ENCODE measurements around the gene PRELP.

PRELP gene

DNA sequence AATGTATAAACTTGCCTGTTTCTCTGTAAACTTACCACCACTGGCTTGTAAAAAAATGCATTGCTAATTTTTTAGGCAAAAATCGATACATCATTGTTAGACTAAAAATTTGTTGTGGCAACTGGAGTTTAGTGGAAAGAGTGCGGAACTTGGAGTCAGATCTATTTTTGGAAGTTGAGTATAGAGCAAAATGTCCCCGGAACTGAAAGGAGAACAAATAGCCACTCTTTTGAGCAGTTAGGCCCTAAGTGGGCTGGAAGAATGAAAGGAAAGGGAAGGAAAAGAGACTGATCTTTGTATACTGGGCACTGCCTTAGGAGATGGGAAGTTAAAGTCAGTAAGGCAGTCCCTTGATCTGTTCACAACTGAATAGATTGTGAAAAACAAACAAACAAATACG, 48.5 kb downstream of the PRELP start:
- DNase-seq (ENCODE audit: low spot score): peak; percentile 39

DNA sequence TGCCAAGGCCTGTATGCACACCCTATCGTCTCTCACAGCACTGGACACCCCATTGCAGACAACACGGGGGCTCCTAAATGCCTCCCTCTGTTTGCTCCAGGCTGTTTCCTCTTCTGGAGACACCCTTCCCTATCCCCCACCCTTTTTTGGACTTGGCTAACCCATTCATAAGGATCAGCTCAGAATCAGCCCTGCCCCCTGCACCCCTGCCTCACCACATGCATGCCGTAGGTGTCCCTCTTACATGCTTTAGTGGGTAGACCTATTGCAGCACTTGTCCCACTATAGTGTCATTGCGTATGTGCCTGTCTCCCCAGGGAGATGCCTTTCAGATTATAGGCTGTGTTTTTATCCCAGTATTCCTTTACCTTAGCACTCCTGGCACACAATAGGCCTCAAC, 49.2 kb downstream of the PRELP start:
- DNase-seq (ENCODE audit: low spot score): no peak

DNA sequence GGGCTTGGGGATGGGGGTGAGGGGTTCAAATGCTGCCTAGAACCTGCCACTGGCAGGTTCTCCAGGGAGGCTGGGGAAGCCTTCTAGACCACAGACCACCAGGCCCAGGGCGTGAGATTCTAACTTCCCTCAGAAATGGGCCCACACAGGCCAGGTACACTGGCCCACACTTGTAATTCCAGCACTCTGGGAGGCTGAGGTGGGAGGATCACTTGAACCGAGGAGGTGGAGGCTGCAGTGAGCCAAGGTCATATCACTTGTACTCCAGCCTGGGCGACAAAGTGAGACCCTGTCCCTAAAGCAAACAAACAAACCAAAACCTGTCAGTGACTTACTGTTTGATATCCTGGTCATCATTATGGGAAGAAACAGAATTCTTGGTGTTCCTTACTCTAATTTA, 50.1 kb downstream of the PRELP start:
- DNase-seq (ENCODE audit: low spot score): no peak

DNA sequence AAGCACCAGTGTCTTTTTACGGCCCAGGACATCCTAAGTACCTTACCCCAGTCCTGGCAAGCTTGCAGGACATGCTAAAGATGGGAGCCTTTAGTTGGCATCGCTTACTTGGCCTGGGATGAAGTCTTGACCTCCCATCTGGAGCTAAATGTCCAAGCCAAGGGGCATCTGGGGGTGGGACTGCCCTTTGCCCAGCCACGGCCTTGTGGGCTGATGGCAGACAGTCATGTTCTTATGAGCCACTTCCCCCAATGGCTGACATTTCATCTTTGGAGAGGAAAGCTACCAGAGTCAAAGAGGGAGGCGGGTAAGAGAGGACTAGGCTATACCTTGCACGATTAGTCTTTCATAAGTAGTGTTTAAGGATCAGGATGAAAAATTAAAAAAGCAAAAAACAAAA, 50.5 kb downstream of the PRELP start:
- DNase-seq (ENCODE audit: low spot score): no peak

DNA sequence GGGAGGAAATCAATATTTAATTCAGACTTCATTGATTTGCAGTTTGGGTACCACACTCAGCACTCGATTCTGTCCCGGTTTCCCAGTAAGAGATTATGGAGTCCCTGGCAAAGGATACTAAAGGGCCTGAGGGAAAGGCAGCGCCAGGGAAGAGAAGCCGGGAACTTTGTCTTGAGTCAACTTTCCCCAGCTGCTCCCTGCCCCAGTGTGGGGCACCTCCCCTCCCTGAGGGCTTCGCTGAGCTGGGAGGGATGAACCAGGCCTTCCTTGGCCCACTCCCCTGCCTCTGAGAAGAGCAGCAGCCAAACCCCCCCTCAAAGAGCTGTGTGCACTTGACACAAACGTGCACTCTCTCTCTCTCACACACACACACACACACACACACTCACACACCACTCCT, 51.0 kb downstream of the PRELP start:
- no peak for DNase-seq (ENCODE audit: low spot score)

DNA sequence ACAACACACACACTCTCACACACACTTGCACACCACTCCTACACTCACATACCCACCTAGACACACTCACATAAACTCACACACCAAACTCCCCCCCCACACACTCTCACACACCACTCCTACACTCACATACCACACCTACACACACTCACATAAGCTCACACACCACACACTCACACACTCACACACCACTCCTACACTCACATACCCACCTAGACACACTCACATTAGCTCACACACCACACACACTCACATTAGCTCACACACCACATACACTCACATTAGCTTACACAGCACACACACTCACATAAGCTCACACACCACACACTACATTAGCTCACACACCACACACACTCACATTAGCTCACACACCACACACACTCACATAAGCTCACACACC, 51.4 kb downstream of the PRELP start:
- DNase-seq (ENCODE audit: low spot score): no peak

DNA sequence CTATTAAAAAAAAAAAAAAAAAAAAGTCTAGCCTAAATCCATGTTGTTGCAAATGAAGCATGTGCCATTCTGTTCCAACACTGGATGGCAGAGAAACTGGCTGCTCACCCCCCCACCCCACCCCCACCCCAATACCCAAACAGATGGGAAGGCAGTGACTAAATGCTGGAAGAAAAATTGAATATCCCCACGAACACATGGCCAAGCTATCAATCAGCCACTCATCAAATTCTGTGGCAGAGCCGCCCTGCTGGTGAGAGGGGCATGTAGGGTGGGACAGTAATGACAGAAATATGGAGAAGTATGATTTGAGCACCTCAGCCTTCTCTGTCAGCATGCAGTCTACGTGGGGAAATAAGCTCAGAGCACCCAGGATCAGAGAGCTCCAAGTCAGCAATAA, 52.5 kb downstream of the PRELP start:
- no peak for DNase-seq (ENCODE audit: low spot score)

DNA sequence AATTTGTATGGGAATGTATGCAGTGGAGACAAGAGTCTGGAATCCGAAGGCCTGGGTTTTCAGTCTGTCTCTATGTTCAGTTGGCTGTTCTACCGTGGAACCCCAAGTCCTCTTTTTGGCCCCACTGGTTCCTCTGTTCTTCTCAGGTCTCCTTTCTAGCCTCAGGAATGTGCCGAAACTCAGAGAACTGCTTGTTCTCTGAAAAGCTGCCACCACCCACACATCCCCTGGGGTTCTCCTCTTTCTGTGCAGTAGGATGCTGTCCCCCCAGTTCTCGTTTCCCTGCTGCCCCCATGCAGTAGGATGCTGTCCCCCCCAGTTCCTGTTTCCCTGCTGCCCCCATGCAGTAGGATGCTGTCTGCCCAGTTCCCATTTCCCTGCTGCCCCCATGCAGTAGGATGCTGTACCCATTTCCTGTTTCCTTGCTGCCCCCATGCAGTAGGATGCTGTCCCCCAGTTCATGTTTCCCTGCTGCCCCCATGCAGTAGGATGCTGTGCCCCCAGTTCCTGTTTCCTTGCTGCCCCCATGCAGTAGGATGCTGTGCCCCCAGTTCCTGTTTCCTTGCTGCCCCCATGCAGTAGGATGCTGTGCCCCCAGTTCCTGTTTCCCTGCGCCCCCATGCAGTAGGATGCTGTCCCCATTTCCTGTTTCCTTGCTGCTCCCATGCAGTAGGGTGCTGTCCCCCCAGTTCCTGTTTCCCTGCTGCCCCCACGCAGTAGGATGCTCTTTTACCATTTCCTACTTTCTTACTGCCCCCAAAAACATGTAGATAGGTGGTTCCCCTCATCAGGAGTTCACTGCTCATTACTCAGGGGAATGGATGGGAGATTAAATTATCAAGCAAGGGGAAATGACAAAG, 53.6 kb downstream of the PRELP start:
- no peak for DNase-seq (ENCODE audit: low spot score)

DNA sequence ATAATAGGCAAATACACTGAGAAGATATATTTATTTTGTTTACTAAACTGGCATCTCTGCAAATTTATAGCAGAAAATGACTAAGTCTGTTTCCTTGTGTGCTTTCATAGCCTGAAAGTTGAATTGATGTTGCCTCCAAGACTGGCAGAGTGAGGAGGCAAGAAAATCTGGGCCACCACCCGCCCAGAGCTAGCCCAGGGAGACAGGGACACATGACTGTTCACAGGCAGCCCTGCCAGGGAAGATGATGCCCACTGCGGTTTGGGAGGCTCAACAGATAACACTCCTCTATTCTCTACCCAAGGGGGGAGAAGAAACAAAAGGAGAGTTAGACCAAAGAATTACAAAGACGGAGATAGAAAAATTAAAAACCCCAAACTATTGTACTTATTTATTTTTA, 55.5 kb downstream of the PRELP start:
- DNase-seq (ENCODE audit: low spot score): no peak

DNA sequence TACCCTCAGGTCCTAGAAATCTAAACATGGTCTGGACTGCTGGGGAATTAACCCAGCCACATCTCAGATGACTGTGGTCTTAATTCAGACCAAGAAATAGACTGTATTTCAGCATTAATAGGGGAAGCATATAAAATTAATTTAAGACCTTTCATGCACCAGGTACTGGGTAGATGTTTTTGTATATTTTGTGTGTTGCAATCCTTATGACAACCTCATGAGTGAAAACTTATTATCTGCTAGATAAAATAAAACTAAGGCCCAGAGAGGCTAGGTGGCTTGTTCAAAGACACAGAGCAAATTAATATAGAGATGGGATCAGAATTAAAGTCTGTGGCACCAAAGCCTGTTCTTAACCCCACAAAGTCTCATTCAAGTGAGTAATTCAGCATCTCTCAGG, 58.4 kb downstream of the PRELP start:
- no peak for DNase-seq (ENCODE audit: low spot score)

DNA sequence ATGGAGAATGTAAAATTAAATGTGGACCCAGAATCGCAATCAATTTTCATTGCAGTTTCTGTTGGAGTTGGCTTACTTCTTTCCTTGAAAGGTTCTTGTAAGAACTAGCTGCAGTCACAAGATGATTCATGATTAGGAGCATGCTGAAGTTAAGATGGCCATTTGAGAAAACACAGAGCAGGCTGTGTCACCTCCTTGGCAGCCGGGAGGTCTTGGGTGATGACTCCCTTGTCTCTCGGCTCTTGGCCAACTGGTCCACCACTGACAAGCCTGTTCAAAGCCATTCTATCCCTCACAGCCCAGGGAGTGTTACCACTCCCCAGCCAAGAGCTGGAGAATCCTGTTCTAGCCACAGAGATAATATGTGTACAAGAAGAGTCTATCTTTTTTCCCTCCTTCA, 58.9 kb downstream of the PRELP start:
- DNase-seq (ENCODE audit: low spot score): no peak

DNA sequence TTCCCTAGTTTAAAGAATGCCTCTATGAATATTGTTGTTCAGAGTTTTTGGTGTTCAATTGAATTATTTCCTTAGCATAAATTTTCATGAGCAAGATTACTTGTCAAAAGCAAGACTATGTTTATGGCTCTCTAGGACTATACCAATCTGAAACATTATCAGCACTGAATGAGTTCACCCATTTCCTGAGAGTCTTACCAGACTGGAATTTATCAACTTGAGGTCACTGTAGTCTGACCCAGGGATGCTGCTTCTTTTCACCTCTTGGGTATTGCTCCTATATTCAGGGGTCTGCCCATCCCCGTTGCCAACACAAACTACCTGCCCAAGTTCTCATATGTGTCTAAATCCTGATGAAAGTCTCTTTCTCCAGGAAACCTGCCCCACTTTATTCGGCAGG, 61.0 kb downstream of the PRELP start:
- DNase-seq (ENCODE audit: low spot score): no peak

DNA sequence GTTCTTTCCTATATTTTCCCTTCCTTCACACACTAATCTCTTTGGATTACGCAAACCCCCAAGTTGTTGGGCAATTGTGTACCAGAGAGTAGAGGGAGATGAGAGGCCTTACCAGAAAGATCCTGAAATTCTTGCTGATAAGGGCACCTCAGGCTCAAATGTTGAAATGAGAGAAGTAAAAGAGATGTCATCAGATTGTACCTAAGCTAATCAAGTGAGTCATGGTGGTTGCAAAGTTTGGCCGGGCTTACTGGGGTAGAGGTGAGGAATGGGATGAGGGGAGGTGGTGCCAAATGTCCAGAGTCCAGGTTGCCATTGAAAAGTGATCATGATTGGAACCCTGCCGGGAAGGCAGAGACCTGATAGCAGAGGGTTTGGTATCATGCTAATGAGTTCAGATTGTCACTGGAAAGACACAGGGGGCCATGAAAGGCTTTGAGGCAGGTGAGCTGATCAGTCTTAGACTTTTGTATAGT, 61.4 kb downstream of the PRELP start:
- DNase-seq (ENCODE audit: low spot score): no peak

DNA sequence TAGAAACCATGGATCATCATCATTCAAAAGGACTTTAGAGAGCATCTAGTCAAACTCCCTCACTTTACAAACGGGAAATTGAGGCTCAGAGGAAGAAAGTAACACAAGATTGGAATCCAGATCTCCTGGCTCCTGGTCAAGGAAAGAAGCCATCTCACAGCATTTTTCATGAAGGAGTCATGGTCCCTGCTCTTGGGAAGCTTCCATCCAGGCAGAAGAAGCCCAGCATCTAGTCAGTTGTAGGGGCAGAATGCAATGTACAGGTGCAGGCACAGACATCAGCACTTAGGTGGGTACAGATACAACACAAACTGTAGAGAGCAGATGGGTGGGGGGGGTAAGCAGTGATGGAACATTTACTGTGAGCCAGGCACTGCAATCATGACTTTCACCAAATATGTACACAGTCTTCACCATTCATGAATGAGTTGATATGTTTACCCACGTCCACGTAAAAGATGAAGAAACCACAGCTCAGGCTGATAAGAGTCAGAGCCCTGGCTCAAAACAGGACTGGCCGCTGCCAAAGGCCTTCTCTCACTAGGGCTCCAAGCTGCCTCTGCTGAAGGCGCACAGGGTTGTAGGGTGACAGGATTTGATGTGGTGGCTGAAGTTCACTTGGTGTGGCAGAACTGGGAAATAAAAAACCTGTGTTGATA, 62.3 kb downstream of the PRELP start:
- no peak for DNase-seq (ENCODE audit: low spot score)

DNA sequence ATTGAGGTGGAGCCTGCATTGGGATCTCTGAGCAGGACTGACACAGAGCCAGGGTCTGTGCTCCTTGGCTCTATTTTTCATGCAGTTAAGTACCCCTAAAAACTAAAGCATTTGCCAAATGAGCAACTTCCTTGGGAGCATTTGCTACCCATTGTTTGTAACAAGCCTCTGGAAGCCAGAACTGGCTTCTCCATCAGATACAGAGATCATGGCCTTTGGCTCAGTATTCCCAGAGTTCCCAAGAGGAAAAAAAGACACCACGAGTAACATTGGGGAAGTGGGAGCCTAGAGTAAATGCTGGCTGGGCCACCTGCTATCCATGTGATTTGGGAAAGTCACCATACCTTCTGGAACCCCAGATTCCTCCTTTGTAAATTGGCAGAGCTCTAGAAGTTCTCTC, 63.1 kb downstream of the PRELP start:
- no peak for DNase-seq (ENCODE audit: low spot score)

DNA sequence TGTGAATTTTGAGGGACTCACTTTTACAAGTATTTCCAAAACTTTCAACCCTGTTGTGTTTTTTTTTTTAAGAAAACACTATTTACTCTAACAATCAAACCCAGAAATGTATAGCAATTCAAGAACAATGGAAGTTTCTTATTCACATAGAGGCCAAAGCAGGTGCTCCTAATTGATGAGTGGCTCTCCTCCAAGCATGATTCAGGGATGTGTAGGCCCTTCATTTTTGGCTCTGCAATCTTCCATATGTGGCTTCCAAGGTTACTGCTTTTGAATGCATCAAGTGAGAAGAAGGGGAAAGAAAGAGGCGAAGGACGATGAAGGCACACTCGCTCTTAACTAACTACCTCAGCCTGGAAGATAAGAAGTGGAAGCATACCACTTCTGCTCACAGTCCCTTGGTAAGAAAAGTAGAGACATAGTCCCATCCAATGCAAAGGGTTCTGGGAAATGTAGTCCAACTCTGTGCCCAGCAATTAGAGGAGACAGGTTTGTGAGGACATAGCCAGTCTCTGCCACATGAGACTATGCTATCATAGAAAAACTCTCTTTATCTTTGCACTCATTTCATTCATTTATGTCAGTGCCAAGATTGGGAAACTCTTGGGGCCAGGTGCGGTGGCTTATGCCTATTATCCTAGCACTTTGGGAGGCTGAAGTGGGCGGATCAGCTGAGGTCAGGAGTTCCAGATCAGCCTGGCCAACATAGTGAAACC, 64.4 kb downstream of the PRELP start:
- DNase-seq (ENCODE audit: low spot score): no peak
